H1 (cell line): ENCODE data around the gene ARMC9. TPM values are rescaled to one million over a fixed set of nuclear protein-coding genes. Genes with fewer than 3 reads are reported as not detected.

Source experiments
- CTCF ChIA-PET: fragments of 300-600 bp; sonication (Branson Sonifier 250); formaldehyde crosslinking; loops from one replicate; lab custom pipeline; 2021; ENCODE audit not compliant: partially characterized antibody; lab: Charles Lee
- POLR2A ChIA-PET: fragments of 300-600 bp; sonication (Branson Sonifier 250); formaldehyde crosslinking; loops from one replicate; lab custom pipeline; 2021; ENCODE audit warnings: inconsistent platforms; ENCODE audit not compliant: partially characterized antibody; lab: Charles Lee
- DNase-seq, 2 experiments: peaks; one replicate each; pipeline versions ENCODE4 v3.0.0 to v3.0.0-alpha.2; 2010 to 2022; ENCODE audit warnings: low spot score in 2 of 2, low read depth in 1 of 2, mixed read lengths in 1 of 2
- FAIRE-seq: peaks from 2 replicates; lab custom pipeline; 2011; peaks lifted over from hg19 to GRCh38; lab: Jason Lieb, UNC
- H2AFZ ChIP-seq: 2 replicates; pipeline ENCODE4 v1.8.1; 2012; ENCODE audit warnings: low read length, inconsistent platforms
- H2AK5ac ChIP-seq: 2 replicates; pipeline ENCODE4 v1.6.1; 2013; ENCODE audit warnings: low read depth, low read length
- H2BK120ac ChIP-seq: replicated peaks from 2 replicates; pipeline ENCODE3; 2013; ENCODE audit warnings: low read depth, low read length, inconsistent platforms
- H2BK12ac ChIP-seq: 2 replicates; pipeline ENCODE4 v1.6.1; 2013; ENCODE audit warnings: low read depth, low read length
- H2BK15ac ChIP-seq: 2 replicates; pipeline ENCODE4 v1.6.1; 2013; ENCODE audit warnings: low read length
- H2BK20ac ChIP-seq: 2 replicates; pipeline ENCODE4 v1.6.1; 2013; ENCODE audit warnings: low read length
- H2BK5ac ChIP-seq: 2 replicates; pipeline ENCODE4 v1.6.1; 2013; ENCODE audit warnings: low read depth, low read length
- H3K14ac ChIP-seq: 2 replicates; pipeline ENCODE4 v1.6.1; 2013; ENCODE audit warnings: inconsistent platforms; ENCODE audit not compliant: insufficient read length
- H3K18ac ChIP-seq: 2 replicates; pipeline ENCODE4 v1.6.1; 2013; ENCODE audit warnings: low read length; ENCODE audit errors: extremely low read depth
- H3K23ac ChIP-seq: 2 replicates; pipeline ENCODE4 v1.6.1; 2013; ENCODE audit warnings: inconsistent platforms; ENCODE audit not compliant: insufficient read length
- H3K23me2 ChIP-seq: 2 replicates; pipeline ENCODE4 v1.6.1; 2013; ENCODE audit warnings: low read depth, low read length
- H3K27ac ChIP-seq: 2 replicates; pipeline ENCODE4 v1.6.1; 2011; ENCODE audit warnings: low read depth, low read length, inconsistent platforms
- H3K27me3 ChIP-seq, 4 experiments: replicated peaks in 1 of 4; 1 replicate in 1 of 4; 2 replicates in 3 of 4; pipeline versions ENCODE4 v1.6.1 to v1.8.1; 2011 to 2013; ENCODE audit warnings: low read length in 3 of 4, mild to moderate bottlenecking in 3 of 4, inconsistent platforms in 2 of 4, mixed read lengths in 2 of 4, moderate library complexity in 1 of 4; ENCODE audit not compliant: control insufficient read depth in 3 of 4, insufficient read depth in 3 of 4; ENCODE audit errors: extremely low read depth in 1 of 4
- H3K36me3 ChIP-seq, 4 experiments: 2 replicates each; pipeline versions ENCODE4 v1.6.1 to v1.8.1; 2011 to 2013; ENCODE audit warnings: mild to moderate bottlenecking in 4 of 4, low read length in 3 of 4, moderate library complexity in 2 of 4, control low read depth in 1 of 4, inconsistent platforms in 1 of 4; ENCODE audit not compliant: insufficient read depth in 4 of 4, control insufficient read depth in 2 of 4
- H3K4ac ChIP-seq: replicated peaks from 2 replicates; pipeline ENCODE3; 2013; ENCODE audit warnings: low read length, low read depth, mixed read lengths, inconsistent platforms; ENCODE audit not compliant: insufficient read length
- H3K4me1 ChIP-seq, 4 experiments: replicated peaks in 1 of 4; 1 replicate in 1 of 4; 2 replicates in 3 of 4; pipeline versions ENCODE4 v1.6.1 to v1.8.1; 2011 to 2013; ENCODE audit warnings: low read length in 3 of 4, inconsistent platforms in 2 of 4, mixed read lengths in 1 of 4; ENCODE audit not compliant: insufficient read depth in 4 of 4, control insufficient read depth in 3 of 4
- H3K4me2 ChIP-seq, 2 experiments: 2 replicates each; pipeline versions ENCODE4 v1.6.1 to v1.8.1; 2011 to 2013; ENCODE audit warnings: low read depth in 2 of 2, low read length in 2 of 2, control low read depth in 1 of 2, inconsistent platforms in 1 of 2, mild to moderate bottlenecking in 1 of 2; ENCODE audit not compliant: insufficient read depth in 1 of 2
- H3K4me3 ChIP-seq, 4 experiments: fragments of 200-600, 300-600 bp in 1 of 4; sonication (generic), shearing (Covaris generic), sonication (Bioruptor Twin) in 1 of 4; 2 replicates each; pipeline versions ENCODE4 v1.5.1 to v1.8.1; 2011 to 2016; ENCODE audit warnings: low read length in 4 of 4, low read depth in 3 of 4, control low read depth in 2 of 4, inconsistent platforms in 2 of 4, mild to moderate bottlenecking in 2 of 4, mixed read lengths in 1 of 4, moderate library complexity in 1 of 4; ENCODE audit not compliant: insufficient read depth in 2 of 4; ENCODE audit errors: extremely low read depth in 1 of 4
- H3K56ac ChIP-seq: replicated peaks from 2 replicates; pipeline ENCODE3; 2013; ENCODE audit warnings: low read depth, mild to moderate bottlenecking, mixed read lengths, low read length, inconsistent platforms; ENCODE audit not compliant: insufficient read length
- H3K79me1 ChIP-seq: 2 replicates; pipeline ENCODE4 v1.6.1; 2013; ENCODE audit warnings: low read depth, low read length, control low read depth
- H3K79me2 ChIP-seq, 2 experiments: 2 replicates each; pipeline versions ENCODE4 v1.6.1 to v1.8.1; 2012 to 2013; ENCODE audit warnings: low read length in 2 of 2, mild to moderate bottlenecking in 2 of 2, inconsistent platforms in 1 of 2; ENCODE audit not compliant: insufficient read depth in 2 of 2, control insufficient read depth in 1 of 2
- H3K9ac ChIP-seq, 4 experiments: replicated peaks in 1 of 4; 1 replicate in 1 of 4; 2 replicates in 3 of 4; pipeline versions ENCODE4 v1.6.1 to v1.8.1; 2011 to 2013; ENCODE audit warnings: low read depth in 3 of 4, low read length in 3 of 4, control low read depth in 2 of 4, mild to moderate bottlenecking in 2 of 4, moderate library complexity in 2 of 4, inconsistent platforms in 1 of 4; ENCODE audit errors: extremely low read depth in 1 of 4
- H3K9me3 ChIP-seq, 2 experiments: 2 replicates each; pipeline versions ENCODE4 v1.6.1 to v1.8.1; 2012 to 2013; ENCODE audit warnings: mild to moderate bottlenecking in 2 of 2, moderate library complexity in 2 of 2, control low read depth in 1 of 2, inconsistent platforms in 1 of 2, low read depth in 1 of 2, low read length in 1 of 2, mixed read lengths in 1 of 2; ENCODE audit not compliant: insufficient read depth in 2 of 2
- H4K20me1 ChIP-seq, 2 experiments: replicated peaks in 1 of 2; 2 replicates each; pipeline versions ENCODE3 to v1.8.1; 2011 to 2013; ENCODE audit warnings: inconsistent platforms in 2 of 2, low read length in 2 of 2, mild to moderate bottlenecking in 1 of 2; ENCODE audit not compliant: insufficient read depth in 2 of 2, control insufficient read depth in 1 of 2
- H4K5ac ChIP-seq: 2 replicates; pipeline ENCODE4 v1.6.1; 2013; ENCODE audit warnings: low read length, low read depth, mixed read lengths, inconsistent platforms; ENCODE audit not compliant: insufficient read length
- H4K8ac ChIP-seq: 2 replicates; pipeline ENCODE4 v1.8.0; 2013; ENCODE audit warnings: mild to moderate bottlenecking, moderate library complexity, low read length, inconsistent platforms; ENCODE audit not compliant: insufficient read depth; ENCODE audit errors: extremely low read depth
- H4K91ac ChIP-seq: replicated peaks from 2 replicates; pipeline ENCODE3; 2013; ENCODE audit warnings: low read length, mixed read lengths, inconsistent platforms; ENCODE audit not compliant: insufficient read length
- ASH2L ChIP-seq: fragments of 200-600, 300-600 bp; sonication (generic); IDR thresholded peaks from one replicate; pipeline ENCODE4 v1.7.1; 2017; ENCODE audit warnings: low read length
- EP300 ChIP-seq, 2 experiments: IDR thresholded peaks; 1 replicate in 1 of 2; 2 replicates in 1 of 2; pipeline ENCODE4 v1.6.1; 2011 to 2012; ENCODE audit warnings: low read depth in 2 of 2, low read length in 2 of 2, mild to moderate bottlenecking in 2 of 2, borderline replicate concordance in 1 of 2, inconsistent platforms in 1 of 2, moderate library complexity in 1 of 2
- EZH2 ChIP-seq: fragments of 200-600 bp; sonication (generic); IDR thresholded peaks from 2 replicates; pipeline ENCODE4 v1.7.1; 2012; ENCODE audit warnings: low read depth, mild to moderate bottlenecking, moderate library complexity, low read length, inconsistent platforms; ENCODE audit not compliant: severe bottlenecking
- SP2 ChIP-seq: IDR thresholded peaks from 2 replicates; pipeline ENCODE4 v1.6.1; 2012; ENCODE audit warnings: mild to moderate bottlenecking, low read length, inconsistent platforms
- TEAD4 ChIP-seq: IDR thresholded peaks from 2 replicates; pipeline ENCODE4 v1.6.1; 2012; ENCODE audit warnings: low read depth, low read length, inconsistent platforms, mixed read lengths
- YY1 ChIP-seq: IDR thresholded peaks from 2 replicates; pipeline ENCODE4 v1.6.1; 2011; ENCODE audit warnings: low read depth, mild to moderate bottlenecking, low read length
- WGBS, 2 experiments: shearing (Covaris generic) in 1 of 2; methylation state at CpG; one replicate each; pipeline versions ENCODE4 v1.1.6 to v1.1.7; 2013 to 2015; ENCODE audit warnings: low lambda C conversion rate in 2 of 2, mixed read lengths in 2 of 2, inconsistent platforms in 1 of 2, low coverage in 1 of 2, missing lambda C conversion rate in 1 of 2; ENCODE audit not compliant: insufficient replicate concordance in 2 of 2, insufficient coverage in 1 of 2, insufficient read length in 1 of 2; ENCODE audit errors: extremely low coverage in 1 of 2, missing lambda C conversion rate in 1 of 2; 5-methylcytosine and 5-hydroxymethylcytosine counted together
- polyA plus RNA-seq, 7 experiments: library from polyadenylated mRNA; depleted of rRNA in 3 of 7; stranded (reverse) in 5 of 7; unstranded in 2 of 7; fragments of >200 nt in 5 of 7; fragments of 200-250 nt in 2 of 7; gene quantifications; 1 replicate in 5 of 7; 2 replicates in 1 of 7; 4 replicates in 1 of 7; pipeline versions ENCODE4 v1.2.1 to v1.2.3, GENCODE V29; 2011 to 2013; ENCODE audit warnings: missing spikeins in 2 of 7, mixed read lengths in 2 of 7
- total RNA-seq: library from RNA; stranded (reverse); fragmentation: NEBNext Ultra II Directional; extraction: Animal tissue kit (Norgen Biotek cat#: 25700); gene quantifications from 2 replicates; pipeline ENCODE4 v1.2.1, GENCODE V29; 2021

The ARMC9 gene
- total and polyA plus RNA-seq, 2 of the 8 experiments (the other 6 are each of a cell fraction or from before 2014, with no cell fraction given), result 23.2 to 36.1 TPM

- WGBS, 2 experiments, result 92% methylated on average over 15 of the region's 15 CpGs; no CpG with 5 or more reads in 1 of the 2 experiments
- no peak overlapping the region for H3K4me3 ChIP-seq
- TF ChIP-seq TEAD4, result no peak
- no peak for TF ChIP-seq YY1
- no peak for TF ChIP-seq EZH2
- no peak for TF ChIP-seq ASH2L
- no peak for TF ChIP-seq SP2
- no peak for TF ChIP-seq EP300 (IDR thresholded peaks at IDR 0.05; ENCODE audit: borderline replicate concordance in 1 of 2, low read depth in 2 of 2, low read length in 2 of 2)
- H3K23me2 ChIP-seq, result no peaks in the 10 kb centered on the region
- H2BK20ac ChIP-seq, result no peak overlapping the region
- no peak overlapping the region for H3K56ac ChIP-seq
- no peaks in the 10 kb centered on the region for H3K27me3 ChIP-seq
- no peaks in the 10 kb centered on the region for H3K9me3 ChIP-seq
- FAIRE-seq (no peak), DNase-seq (no peak)
- H2BK120ac ChIP-seq, result no peak overlapping the region
- H3K4me1 ChIP-seq, result no peaks in the 10 kb centered on the region
- H4K20me1 ChIP-seq, result no peaks in the 10 kb centered on the region
- H4K91ac ChIP-seq, result no peak overlapping the region
- no peak overlapping the region for H3K9ac ChIP-seq
- H2BK15ac ChIP-seq, result no peak overlapping the region
- H3K4ac ChIP-seq, result no peak overlapping the region
- H2AFZ ChIP-seq, result no peak overlapping the region
- peaks cover 0 to 12% (median 6%) of the 10 kb centered on the region in 4 experiments; a peak in 5 of 8 replicates for H3K36me3 ChIP-seq
- POLR2A ChIA-PET, result interaction anchor here (1.5 kb wide), 1 partner anchor 104 kb away, joined by 5 read pairs; no protein-coding TSS in a partner anchor
- H3K18ac ChIP-seq, result no peak overlapping the region
- H3K27ac ChIP-seq, result no peak overlapping the region
- no peak overlapping the region for H3K23ac ChIP-seq
- H3K79me1 ChIP-seq, result no peaks in the 10 kb centered on the region
- no peak overlapping the region for H3K14ac ChIP-seq
- CTCF ChIA-PET, result interaction anchor here (0.7 to 1.5 kb wide), 3 partner anchors 36 to 99 kb away, joined by 3 to 4 read pairs (median 3); no protein-coding TSS in a partner anchor
- H4K8ac ChIP-seq, result no peak overlapping the region
- H4K5ac ChIP-seq, result no peak overlapping the region
- no peak overlapping the region for H2BK5ac ChIP-seq
- no peaks in the 10 kb centered on the region for H3K79me2 ChIP-seq
- H2BK12ac ChIP-seq, result no peak overlapping the region
- no peak overlapping the region for H2AK5ac ChIP-seq
- no peak overlapping the region for H3K4me2 ChIP-seq
These were observed 62.2 kb downstream of the ARMC9 start for GRCh38 chr2:231260442-231261208.
